Measurements from ENCODE around the gene RALGAPA2.

RALGAPA2 gene

GRCh38 chr20:20683020-20683419, 29.4 kb downstream of the RALGAPA2 start:
- DNase-seq = no peak

DNA sequence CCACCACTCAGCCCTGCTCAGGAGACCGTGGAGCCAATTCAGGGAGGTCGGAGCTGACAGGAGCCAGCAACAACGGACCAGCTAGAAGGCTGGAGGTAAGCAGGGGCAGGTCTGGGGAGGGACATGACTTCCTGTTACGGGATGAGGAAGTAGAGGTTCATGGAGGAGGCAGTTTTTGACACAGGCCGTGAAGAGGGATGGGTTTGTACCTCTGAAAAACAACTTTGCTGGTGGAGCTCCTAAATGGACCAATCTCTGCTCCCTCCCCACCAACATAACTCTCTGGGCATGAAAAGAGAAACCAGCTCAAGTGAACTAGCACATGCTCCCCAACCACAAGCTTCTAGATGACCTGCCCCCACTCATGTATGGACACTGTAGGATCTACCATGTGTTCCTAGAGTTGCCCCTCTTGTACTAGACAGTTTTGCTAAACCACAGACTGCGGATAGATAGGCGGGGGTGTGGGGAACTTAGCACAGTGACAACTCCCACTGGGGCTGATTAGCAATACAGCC, 31.4 kb downstream of the RALGAPA2 start:
- DNase-seq = no peak

DNA sequence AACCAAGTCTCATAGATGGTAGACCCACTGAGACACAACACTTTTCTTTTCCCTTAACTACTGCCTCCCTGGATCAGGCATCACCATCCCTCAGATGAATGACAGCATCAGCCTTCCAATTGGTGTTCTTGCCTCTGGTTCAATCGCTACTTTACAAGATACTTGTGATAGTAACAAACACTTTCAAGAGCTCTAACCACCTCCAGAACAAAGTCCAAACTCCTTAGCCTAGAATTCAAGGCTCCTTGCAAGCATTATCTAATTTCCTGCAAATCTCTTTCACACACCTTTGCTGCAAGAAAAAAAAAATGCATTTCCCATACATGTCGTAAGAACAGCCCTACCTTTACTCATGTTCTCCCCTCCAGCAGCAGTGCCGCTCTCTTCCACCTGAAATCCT, 33.1 kb downstream of the RALGAPA2 start:
- no peak for DNase-seq

- no peak for DNase-seq
Observed at GRCh38 chr20:20677186-20677585, 35.3 kb downstream of the RALGAPA2 start.

DNA sequence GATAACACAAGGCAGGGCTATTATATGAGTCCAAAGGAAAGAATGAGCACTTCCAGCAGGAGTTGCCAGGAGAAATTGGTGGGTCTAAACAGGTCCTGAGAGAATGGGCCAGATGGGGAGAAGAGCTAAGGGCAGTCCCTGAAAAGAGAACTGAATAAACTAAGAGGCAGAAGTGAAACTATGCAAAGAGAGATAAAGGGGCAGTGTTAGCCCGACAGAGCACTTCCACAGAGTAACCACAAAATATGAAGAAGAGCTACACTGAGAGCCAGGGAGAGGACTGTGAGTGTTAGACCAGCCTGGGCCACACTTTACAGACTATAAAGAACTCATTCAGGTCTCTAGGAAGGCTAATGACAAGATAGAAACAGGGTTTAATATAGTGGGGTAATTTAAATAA, 43.8 kb downstream of the RALGAPA2 start:
- DNase-seq = no peak

DNA sequence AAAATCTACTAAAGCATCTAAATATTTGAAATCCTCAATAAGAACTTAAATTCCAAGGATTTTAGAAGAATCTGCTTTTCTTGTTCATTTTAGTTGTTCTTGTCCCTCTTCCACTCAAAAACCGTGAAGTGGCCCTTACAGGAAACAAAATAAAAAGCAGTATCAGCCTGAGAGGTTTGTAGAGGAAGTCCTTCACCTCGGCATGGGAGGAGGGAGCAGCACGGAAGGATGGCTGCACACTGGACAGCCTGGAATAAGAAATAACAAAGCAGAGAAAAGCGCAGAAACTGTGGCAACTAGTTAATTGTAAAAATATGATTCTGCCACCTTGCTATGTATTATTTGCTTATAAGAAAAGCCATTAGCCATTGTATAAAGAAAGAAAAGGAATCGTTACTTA, 46.1 kb downstream of the RALGAPA2 start:
- peak; percentile 19 for DNase-seq

GRCh38 chr20:20665606-20666332, 46.7 kb downstream of the RALGAPA2 start:
- peak; percentile 19 for DNase-seq

GRCh38 chr20:20664795-20665589, 47.5 kb downstream of the RALGAPA2 start:
- peak; percentile 62 for DNase-seq

GRCh38 chr20:20663841-20664240, 48.6 kb downstream of the RALGAPA2 start:
- no peak for DNase-seq

- DNase-seq = no peak
Observed at GRCh38 chr20:20658871-20659431, 53.5 kb downstream of the RALGAPA2 start.

DNA sequence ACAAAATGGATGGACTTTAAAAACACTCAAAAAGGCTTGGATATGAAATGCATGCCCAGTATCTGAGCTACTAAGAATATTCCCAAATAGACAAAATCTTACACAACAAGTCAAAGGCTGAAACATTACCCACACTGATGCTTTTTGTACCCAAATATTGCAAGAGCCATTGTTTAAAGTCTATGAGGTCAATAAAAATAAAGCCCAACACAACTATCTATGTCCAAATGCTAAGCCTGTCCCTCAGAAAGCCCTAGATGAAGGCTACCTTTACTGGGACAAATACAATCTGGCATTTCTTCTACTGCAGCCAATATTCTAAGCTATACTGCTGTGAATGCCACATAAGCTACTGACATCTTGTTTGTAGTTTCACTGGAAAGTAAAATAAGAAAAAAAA, 54.3 kb downstream of the RALGAPA2 start:
- DNase-seq = no peak

DNA sequence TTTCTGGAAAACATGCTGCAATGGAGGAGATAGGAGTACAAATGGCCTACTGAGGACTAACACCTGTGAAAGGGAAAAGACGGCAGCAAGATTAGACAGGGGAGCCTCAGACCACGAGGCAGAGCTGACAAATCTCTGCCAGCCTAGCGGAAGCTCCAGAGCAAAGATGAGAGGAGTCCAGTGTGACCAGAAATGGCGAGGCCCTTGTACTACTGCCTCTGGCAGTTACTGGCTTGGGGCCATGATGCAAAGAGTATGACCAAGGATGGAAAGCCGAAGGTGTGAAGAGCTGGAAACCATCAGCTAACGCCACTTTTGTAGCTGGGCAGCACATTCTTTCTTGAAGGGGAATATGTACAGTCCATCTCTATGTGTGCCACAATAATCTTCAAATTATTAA, 55.4 kb downstream of the RALGAPA2 start:
- DNase-seq = no peak

GRCh38 chr20:20655883-20656282, 56.6 kb downstream of the RALGAPA2 start:
- no peak for DNase-seq

GRCh38 chr20:20649945-20650344, 62.5 kb downstream of the RALGAPA2 start:
- no peak for DNase-seq

- no peak for DNase-seq
Observed at GRCh38 chr20:20643927-20644326, 68.5 kb downstream of the RALGAPA2 start.

DNA sequence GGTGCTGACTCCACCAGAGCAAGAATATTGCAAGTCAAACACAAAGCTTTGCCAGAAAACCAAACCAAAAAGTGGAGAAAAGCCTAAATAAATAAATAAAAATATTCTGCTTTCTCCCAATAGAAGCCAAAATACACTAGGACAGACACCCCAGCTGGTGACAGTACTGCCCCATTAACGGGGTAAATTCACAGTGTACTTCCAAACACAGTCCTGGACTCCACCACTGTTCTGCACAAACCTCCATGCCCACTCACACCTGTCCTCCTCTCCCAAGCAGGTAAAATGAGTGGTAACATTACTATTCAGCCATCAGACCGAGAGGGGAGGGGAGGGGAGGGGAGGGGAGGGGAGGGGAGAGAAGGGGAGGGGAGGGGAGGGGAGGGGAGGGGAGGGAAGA, 70.7 kb downstream of the RALGAPA2 start:
- no peak for DNase-seq

GRCh38 chr20:20638878-20639277, 73.6 kb downstream of the RALGAPA2 start:
- DNase-seq = no peak

GRCh38 chr20:20637998-20638725, 74.3 kb downstream of the RALGAPA2 start:
- peak; percentile 9 for DNase-seq

- no peak for DNase-seq
Observed at GRCh38 chr20:20635006-20635405, 77.4 kb downstream of the RALGAPA2 start.

DNA sequence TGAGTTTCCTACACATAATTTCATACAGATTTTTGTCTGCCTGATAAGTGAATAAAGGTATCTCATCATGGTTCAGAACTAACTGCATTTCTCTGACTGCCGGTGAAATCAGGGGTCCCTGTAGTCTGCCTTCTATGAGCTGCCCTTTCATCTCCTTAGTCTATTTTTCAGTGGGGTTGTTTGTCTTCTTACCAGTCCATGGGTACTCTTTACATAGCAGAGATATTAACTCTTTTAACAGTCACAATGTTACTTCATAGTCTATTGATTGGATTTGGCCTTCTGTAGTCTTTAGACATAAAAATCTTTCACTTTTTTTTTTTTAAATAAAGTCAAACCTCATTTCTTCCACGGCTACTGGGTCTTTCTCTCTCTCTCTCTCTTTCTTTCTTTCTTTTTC, 79.8 kb downstream of the RALGAPA2 start:
- no peak for DNase-seq

DNA sequence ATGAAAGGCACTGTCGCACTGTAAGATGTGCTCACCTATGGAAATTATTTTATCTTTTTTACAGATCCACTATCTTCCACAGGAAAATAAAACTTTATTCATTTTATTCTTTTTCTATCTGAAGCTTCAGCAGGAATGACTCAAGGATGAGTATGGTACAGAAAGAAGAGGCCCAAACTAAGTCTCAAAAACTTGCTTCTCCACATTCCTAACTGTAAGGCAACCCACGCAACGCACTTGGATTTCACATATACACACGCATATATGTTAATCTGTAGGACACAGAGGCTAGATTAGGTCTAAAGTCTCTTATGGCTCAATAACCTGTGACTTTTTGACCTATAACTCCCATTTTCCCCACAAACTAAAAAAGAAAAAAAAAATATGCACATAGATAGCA, 81.9 kb downstream of the RALGAPA2 start:
- DNase-seq = no peak

DNA sequence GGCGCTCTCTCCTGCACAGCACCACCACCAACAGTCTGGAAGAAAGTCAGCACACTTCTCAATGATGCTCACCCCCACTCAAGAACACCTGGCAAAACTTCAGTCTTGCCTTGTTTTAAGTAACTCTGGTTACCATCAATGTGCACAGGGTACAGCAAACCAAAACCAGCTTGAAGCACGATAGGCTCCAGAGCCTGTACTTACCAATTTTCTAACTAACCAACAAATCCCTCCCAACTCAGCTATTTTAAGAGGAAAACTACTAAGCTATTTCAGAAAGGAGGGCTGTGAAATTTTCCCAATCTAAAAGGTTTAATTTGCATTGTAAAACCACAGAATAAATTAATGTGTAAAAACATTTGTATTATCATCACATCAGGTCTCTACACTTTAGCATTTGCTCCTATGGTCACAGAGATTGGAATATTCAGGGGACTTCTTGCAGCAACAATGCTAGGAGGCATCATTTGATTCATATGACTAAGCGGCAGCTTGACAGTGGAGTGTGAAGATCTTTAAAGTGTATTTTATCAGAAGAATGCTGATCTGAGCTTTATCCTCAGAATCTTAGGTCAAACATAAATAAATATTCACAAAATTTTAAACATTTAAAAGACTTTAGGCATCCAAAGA, 82.8 kb downstream of the RALGAPA2 start:
- DNase-seq = no peak

GRCh38 chr20:20628314-20628713, 84.1 kb downstream of the RALGAPA2 start:
- no peak for DNase-seq
